LNCAP (cell line): Measurements from ENCODE around the gene CEBPG.

Experiments
- TF ChIP-seq, protein P1 (sequence below): fragments of 450-650 bp; IDR thresholded peaks from 2 replicates; pipeline ENCODE4 v1.5.1; 2017; ENCODE audit warnings: mild to moderate bottlenecking

CEBPG gene

DNA sequence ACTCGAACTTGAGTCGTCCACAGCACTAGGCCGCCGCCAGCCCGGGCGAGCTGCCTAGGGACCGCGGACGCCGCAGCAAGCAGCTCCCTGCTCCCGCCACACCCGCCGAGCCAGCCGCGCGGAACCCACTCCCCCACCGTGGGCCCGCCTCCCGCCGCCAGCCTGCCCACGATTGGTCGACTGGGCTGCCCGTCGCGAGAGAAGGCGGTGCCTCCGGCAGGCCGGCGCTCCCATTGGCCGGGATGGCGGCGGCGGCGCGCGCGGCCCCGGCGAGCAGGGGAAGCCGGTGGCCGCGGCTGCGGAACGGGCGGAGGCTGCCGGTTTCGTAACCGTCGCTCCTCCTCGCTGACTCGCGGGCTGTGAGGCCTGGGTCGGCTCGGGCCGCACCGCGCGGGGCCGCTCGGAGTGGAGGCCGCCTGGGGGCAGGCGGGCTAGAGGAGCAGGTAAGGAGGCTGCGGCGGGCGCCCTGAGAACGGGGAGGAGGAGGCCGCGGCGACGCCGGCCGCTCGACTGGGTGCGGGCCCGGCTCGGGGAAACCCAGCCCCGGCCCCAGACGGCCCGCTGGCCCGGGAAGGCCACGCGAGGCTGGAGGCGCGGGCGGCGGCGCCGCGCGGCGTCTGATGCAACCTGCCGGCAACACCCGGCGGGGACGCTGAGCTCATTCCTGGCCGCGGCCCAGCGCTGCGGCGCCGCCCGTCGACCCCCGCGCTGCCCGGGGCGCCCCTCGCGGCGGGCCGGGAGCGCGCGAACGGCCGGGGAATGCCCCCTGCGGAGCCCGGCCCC is at the start of gene CEBPG:
Gene CEBPG (plus strand): TSS at position 257 of the 783 bp plus-strand sequence. CDS start 5,531 bp downstream, outside the sequence.
- TF ChIP-seq, protein P1, sequence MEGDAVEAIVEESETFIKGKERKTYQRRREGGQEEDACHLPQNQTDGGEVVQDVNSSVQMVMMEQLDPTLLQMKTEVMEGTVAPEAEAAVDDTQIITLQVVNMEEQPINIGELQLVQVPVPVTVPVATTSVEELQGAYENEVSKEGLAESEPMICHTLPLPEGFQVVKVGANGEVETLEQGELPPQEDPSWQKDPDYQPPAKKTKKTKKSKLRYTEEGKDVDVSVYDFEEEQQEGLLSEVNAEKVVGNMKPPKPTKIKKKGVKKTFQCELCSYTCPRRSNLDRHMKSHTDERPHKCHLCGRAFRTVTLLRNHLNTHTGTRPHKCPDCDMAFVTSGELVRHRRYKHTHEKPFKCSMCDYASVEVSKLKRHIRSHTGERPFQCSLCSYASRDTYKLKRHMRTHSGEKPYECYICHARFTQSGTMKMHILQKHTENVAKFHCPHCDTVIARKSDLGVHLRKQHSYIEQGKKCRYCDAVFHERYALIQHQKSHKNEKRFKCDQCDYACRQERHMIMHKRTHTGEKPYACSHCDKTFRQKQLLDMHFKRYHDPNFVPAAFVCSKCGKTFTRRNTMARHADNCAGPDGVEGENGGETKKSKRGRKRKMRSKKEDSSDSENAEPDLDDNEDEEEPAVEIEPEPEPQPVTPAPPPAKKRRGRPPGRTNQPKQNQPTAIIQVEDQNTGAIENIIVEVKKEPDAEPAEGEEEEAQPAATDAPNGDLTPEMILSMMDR = peak; percentile 37; the same call in 1 of the 2 replicates

DNA sequence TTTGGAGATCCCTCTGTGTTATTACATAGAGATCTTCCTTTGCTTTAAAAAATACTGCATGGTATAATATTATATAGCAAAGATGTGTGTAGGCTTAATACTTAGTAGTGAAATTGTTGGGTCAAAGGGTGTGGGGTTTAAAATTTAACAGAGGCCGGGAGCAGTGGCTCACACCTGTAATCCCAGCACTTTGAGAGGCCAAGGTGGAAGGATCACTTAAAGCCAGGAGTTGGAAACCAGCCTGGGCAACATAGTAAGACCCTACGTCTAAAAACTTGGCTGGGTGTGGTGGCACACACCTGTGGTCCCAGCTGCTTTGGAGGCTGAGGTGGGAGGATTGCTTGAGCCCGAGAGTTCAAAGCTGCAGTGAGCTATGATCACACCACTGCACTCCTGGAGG is 48.9 kb upstream of the CEBPG start:
- TF ChIP-seq, protein P1 = no peak

DNA sequence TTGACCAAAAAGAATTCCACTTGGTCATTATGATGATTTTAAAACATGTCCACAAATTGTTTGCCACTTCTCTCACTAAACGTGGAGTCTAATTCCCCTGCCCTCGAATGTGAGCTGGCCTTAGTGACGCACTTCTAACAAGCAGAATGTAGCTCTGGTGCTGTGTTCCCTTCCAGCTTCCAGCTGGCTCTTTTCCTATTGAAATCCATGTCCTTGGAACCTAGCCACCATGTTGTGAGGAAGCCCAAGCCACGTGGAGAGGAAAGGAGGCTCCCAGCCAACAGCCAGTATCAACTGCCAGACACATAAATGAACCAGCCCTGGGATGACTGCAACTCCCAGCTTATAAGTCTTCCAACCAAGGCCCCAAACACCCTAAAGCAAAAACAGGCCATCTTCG is 47.6 kb upstream of the CEBPG start:
- TF ChIP-seq, protein P1 = no peak

DNA sequence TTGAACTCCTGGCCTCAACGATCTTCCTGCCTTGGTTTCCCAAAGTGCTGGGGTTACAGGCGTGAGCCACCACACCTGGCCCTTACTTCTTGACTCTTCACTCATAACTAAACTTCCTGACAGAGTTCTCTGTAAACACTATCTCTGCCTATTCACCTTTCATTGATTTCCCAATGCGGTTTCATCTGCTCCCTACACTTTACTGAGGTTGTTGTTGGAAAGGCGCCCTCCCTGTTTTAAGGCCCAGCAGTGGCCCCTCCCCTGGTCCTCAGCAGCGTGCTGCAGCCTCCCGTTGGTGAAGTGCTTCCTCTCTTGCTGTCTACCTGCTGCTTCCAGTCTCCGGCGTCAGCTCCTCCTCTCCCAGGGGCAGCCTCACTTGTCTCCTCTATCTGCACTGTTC is 44.4 kb upstream of the CEBPG start:
- TF ChIP-seq, protein P1 = no peak

DNA sequence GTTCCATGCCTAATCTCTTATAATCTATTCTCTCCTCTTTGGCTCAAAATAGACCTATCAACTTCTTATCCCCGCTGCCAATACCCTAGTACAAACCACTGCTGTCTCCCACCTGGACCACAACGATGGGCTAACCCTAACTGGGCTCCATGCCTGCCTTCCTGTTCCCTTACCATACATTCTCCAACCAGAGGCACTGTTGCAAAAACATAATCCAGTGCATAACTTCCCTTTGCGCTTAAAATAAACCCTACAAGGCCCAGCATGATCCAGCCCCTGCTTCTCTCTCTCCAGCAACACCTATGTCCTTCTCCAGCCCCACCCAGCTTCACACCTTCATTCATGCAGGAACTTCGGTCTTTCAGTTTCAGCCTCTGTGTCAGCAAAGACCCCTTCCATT is 43.8 kb upstream of the CEBPG start:
- TF ChIP-seq, protein P1 = no peak

DNA sequence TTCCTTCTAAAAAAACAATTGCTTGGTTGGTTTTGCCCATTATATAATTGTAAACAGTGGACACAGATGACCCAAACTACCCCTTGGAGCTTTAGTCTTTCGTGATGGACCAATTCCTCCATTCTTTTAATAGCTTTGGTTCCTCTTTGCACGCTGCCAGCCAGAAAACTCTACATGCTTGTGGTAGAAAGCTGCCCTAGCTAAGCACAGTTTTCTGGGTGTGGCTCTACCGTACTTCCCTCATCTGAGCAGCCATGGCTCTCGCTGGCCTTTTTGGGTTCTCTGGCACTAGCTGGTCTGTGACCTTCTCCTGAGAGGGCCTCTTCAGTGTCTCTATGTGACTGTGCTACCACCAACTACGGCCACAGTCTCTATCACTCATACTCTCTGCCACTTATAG is 41.3 kb upstream of the CEBPG start:
- TF ChIP-seq, protein P1 = no peak

DNA sequence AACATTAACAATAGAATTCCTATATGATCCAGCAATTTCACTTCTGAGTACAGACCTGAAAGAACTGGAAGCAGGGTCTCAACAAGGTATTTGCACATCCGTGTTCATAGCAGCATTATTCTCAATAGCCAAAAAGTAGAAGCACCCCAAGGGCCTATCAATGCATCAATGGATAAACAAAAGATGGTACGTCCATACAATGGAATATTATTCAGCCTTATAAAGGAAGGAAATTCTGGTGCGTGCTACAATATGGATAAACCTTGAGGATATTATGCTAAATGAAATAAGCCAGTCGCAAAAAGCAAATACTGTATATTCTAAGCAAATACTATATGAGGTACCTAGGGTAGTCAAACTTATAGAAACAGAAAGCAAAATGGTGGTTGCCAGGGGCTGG is 40.4 kb upstream of the CEBPG start:
- TF ChIP-seq, protein P1 = no peak
